A673 (cell line): Measurements from ENCODE around the gene HSD11B2. TPM values are rescaled to one million over a fixed set of nuclear protein-coding genes. Genes with fewer than 3 reads are reported as not detected.

Experiments
- BruUV-seq: library from RNA; stranded (reverse); fragments of 400-500 nt; replicated peaks from 2 replicates; lab custom pipeline; 2021; lab: Mats Ljungman, UMichigan
- CTCF ChIA-PET: fragments of 300-600 bp; sonication (Branson Sonifier 250); formaldehyde crosslinking; loops from one replicate; lab custom pipeline; 2022; ENCODE audit warnings: antibody characterized with exemption; lab: Charles Lee
- POLR2A ChIA-PET: fragments of 300-600 bp; sonication (Branson Sonifier 250); formaldehyde crosslinking; loops from one replicate; lab custom pipeline; 2022; ENCODE audit warnings: antibody characterized with exemption; ENCODE audit not compliant: low non-redundant PET; lab: Charles Lee
- DNase-seq: peaks from one replicate; pipeline ENCODE4 v3.0.0-alpha.2; 2015; ENCODE audit warnings: low spot score
- H3K27ac ChIP-seq: fragments of 200-600 bp; sonication (generic); 2 replicates; pipeline ENCODE4 v1.5.1; 2016; ENCODE audit warnings: mixed run types, low read depth, mild to moderate bottlenecking, mixed read lengths, antibody characterized with exemption, low read length; ENCODE audit not compliant: poor library complexity, severe bottlenecking
- H3K27me3 ChIP-seq: fragments of 200-600 bp; sonication (generic); replicated peaks from 2 replicates; pipeline ENCODE4 v1.6.1; 2017; ENCODE audit warnings: mixed run types, low read depth, mild to moderate bottlenecking, mixed read lengths, antibody characterized with exemption, low read length; ENCODE audit not compliant: insufficient read depth, poor library complexity
- H3K36me3 ChIP-seq: fragments of 200-600 bp; sonication (generic); 2 replicates; pipeline ENCODE4 v1.6.1; 2016; ENCODE audit warnings: mixed run types, mild to moderate bottlenecking, mixed read lengths, antibody characterized with exemption, low read length; ENCODE audit not compliant: insufficient read depth, poor library complexity, severe bottlenecking
- H3K4me1 ChIP-seq: fragments of 200-600 bp; sonication (generic); 2 replicates; pipeline ENCODE4 v1.6.1; 2017; ENCODE audit warnings: mixed run types, mild to moderate bottlenecking, mixed read lengths, antibody characterized with exemption, low read length; ENCODE audit not compliant: insufficient read depth, poor library complexity, severe bottlenecking
- H3K4me3 ChIP-seq: fragments of 200-600 bp; sonication (generic); 2 replicates; pipeline ENCODE4 v1.5.1; 2016; ENCODE audit warnings: low read depth, mixed run types, mild to moderate bottlenecking, mixed read lengths, low read length; ENCODE audit not compliant: poor library complexity, severe bottlenecking
- H3K9me3 ChIP-seq: fragments of 200-600 bp; sonication (generic); 2 replicates; pipeline ENCODE4 v1.6.1; 2016; ENCODE audit warnings: mixed run types, low read depth, mild to moderate bottlenecking, mixed read lengths, antibody characterized with exemption, low read length; ENCODE audit not compliant: poor library complexity, severe bottlenecking
- CTCF ChIP-seq: fragments of 300-800, 200-600 bp; sonication (generic); conservative IDR thresholded peaks from 2 replicates; pipeline ENCODE4 v1.5.1; 2017; ENCODE audit warnings: low read depth, mild to moderate bottlenecking, antibody characterized with exemption, low read length, moderate library complexity, mixed read lengths
- EZH2 ChIP-seq: fragments of 200-600 bp; sonication (generic); IDR thresholded peaks from 2 replicates; pipeline ENCODE4 v1.6.1; 2017; ENCODE audit warnings: borderline replicate concordance, low read depth, mild to moderate bottlenecking, mixed read lengths, antibody characterized with exemption, low read length; ENCODE audit not compliant: poor library complexity, severe bottlenecking
- intact Hi-C: fragments of 100-400 bp; cut with micrococcal nuclease; formaldehyde crosslinking; loops from one replicate; pipeline ENCODE4 v1.10.0; 2022; ENCODE audit not compliant: unreplicated experiment
- total RNA-seq: library from RNA; stranded (reverse); gene quantifications from 2 replicates; pipeline ENCODE4 v1.2.3, GENCODE V29; 2021

HSD11B2 gene
- total RNA-seq, 1 experiment from 2014 or later: 2.3 TPM

GRCh38 chr16:67477960-67478554, 47.1 kb downstream of the HSD11B2 start:
- ChIA-PET CTCF (no interaction called here), POLR2A (no interaction called here)
- Histone ChIP-seq H3K9me3 (no peaks in the 10 kb centered on the region), H3K4me3 (no peak overlapping the region), H3K4me1 (no peaks in the 10 kb centered on the region), H3K27ac (no peak overlapping the region), H3K27me3 (no peaks in the 10 kb centered on the region), H3K36me3 (no peaks in the 10 kb centered on the region)
- TF ChIP-seq CTCF: no peak
- TF ChIP-seq EZH2: no peak
- no peak for DNase-seq
- intact Hi-C loops: no loop called here
- no TSS peak for BruUV-seq

- intact Hi-C loops: no loop called here
- DNase-seq: peak; percentile 98
- TF ChIP-seq EZH2 (no peak), CTCF (peak; percentile 96)
- Histone ChIP-seq H3K9me3 (no peaks in the 10 kb centered on the region), H3K36me3 (no peaks in the 10 kb centered on the region), H3K4me3 (peak within 1 kb of the TSS; percentile 95), H3K4me1 (no peaks in the 10 kb centered on the region), H3K27me3 (no peaks in the 10 kb centered on the region), H3K27ac (peak within 1 kb of the TSS; percentile 83)
- POLR2A ChIA-PET: no interaction called here
- BruUV-seq: no TSS peak
- CTCF ChIA-PET: interaction anchor here (0.5 to 2.1 kb wide), 7 partner anchors 13 to 421 kb away, joined by 3 to 14 read pairs (median 4); no protein-coding TSS in a partner anchor
These were observed 50.1 kb downstream of the HSD11B2 start, which contains the start of gene ATP6V0D1 for GRCh38 chr16:67480833-67481560. Gene ATP6V0D1 (minus strand): TSS chr16:67481157. CDS start chr16:67481086, 71 bp downstream.

GRCh38 chr16:67481561-67482232, 50.8 kb downstream of the HSD11B2 start:
- peak overlapping the region; percentile 81 for H3K27ac ChIP-seq
- no peaks in the 10 kb centered on the region for H3K4me1 ChIP-seq
- intact Hi-C loops: no loop called here
- TF ChIP-seq CTCF (no peak), EZH2 (no peak)
- no peaks in the 10 kb centered on the region for H3K27me3 ChIP-seq
- H3K36me3 ChIP-seq: no peaks in the 10 kb centered on the region
- peak; percentile 33 for DNase-seq
- no peaks in the 10 kb centered on the region for H3K9me3 ChIP-seq
- ChIA-PET POLR2A (no interaction called here), CTCF (interaction anchor here (0.5 to 2.1 kb wide), 6 partner anchors 13 to 384 kb away, joined by 3 to 14 read pairs (median 4); no protein-coding TSS in a partner anchor)
- TSS peak; percentile 88 for BruUV-seq
- H3K4me3 ChIP-seq: peak overlapping the region; percentile 95
